Activated T-cell treated with anti-CD3 and anti-CD28 coated beads, Interleukin-2, amount 50 U/mL, for 72 hours (primary cell): Measurements from ENCODE around the gene LRCOL1. TPM values are rescaled to one million over a fixed set of nuclear protein-coding genes. Genes with fewer than 3 reads are reported as not detected.

ENCODE experiments used
- ATAC-seq, 2 donors: fragments of 150-1000 bp; cut with Tn5 transposase; replicated peaks in 1 of 2; 2 replicates each; pipeline ENCODE4 v1.10.0; 2021; ENCODE audit warnings: moderate library complexity in 2 of 2, mild to moderate bottlenecking in 1 of 2
- DNase-seq, 2 donors: peaks; one replicate each; pipeline ENCODE4 v3.0.0; 2021 to 2022; ENCODE audit warnings: mixed read lengths in 1 of 2
- H3K27ac Mint-ChIP-seq: one replicate; pipeline ENCODE4 v1.8.0; 2022; ENCODE audit warnings: mild to moderate bottlenecking, moderate library complexity, mixed read lengths
- H3K27me3 Mint-ChIP-seq: one replicate; pipeline ENCODE4 v1.8.0; 2022; ENCODE audit warnings: low read depth, mixed read lengths
- H3K36me3 Mint-ChIP-seq, 2 donors: one replicate each; pipeline ENCODE4 v1.8.0; 2022; ENCODE audit warnings: mixed read lengths in 2 of 2, mild to moderate bottlenecking in 1 of 2; ENCODE audit not compliant: insufficient read depth in 2 of 2
- H3K4me1 Mint-ChIP-seq: one replicate; pipeline ENCODE4 v1.8.0; 2022; ENCODE audit warnings: low read depth, mixed read lengths
- H3K4me3 Mint-ChIP-seq, 2 donors: one replicate each; pipeline ENCODE4 v1.8.0; 2022; ENCODE audit warnings: mild to moderate bottlenecking in 2 of 2, mixed read lengths in 2 of 2, moderate library complexity in 2 of 2
- H3K9me3 Mint-ChIP-seq, 2 donors: one replicate each; pipeline ENCODE4 v1.8.0; 2022; ENCODE audit warnings: mixed read lengths in 2 of 2
- total RNA-seq, 2 donors: library from RNA; stranded (reverse); gene quantifications; one replicate each; pipeline ENCODE4 v1.2.3, GENCODE V29; 2022

The LRCOL1 gene
- total RNA-seq, 2 donors from 2014 or later = not detected

DNA sequence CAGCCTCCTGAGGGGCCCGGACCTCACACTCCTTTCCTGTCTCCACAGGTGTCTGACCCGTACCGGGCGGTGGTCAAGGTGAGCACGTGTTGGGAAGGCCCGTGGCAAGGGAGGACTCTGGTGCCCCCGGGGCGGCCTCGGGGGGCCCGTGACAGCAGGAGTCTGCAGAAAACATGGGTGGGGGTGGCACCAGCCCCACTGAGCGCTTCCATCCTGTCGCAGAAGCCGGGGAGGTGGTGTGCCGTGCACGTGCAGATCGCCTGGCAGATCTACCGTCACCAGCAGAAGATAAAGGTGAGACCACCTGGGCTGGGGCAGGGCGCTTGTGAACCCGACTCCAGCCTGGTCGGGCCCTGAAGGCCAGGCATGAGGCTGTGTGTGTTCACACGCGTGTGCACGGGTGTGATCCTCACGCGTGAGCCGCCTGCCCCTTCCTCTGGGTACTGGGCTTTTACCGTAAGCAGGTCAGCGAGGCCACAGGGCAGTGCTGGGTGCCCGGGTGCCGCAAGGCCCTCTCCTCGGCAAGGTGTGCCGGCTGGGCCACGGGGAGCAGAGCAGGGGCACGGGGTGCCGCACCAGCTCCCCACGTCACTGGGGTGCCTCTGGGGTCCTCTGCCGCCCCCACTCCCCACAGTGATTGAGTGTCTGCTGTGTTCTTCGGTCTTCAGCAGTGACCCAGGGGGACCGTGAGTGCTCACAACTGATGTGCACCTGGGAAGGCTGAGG, 35.9 kb downstream of the LRCOL1 start:
- no peak overlapping the region for H3K4me3 Mint-ChIP-seq
- no peaks in the 10 kb centered on the region for H3K9me3 Mint-ChIP-seq
- peaks cover 0 to 3% of the 10 kb centered on the region in 2 donors for H3K36me3 Mint-ChIP-seq
- ATAC-seq (no peak), DNase-seq (no peak)
- no peaks in the 10 kb centered on the region for H3K4me1 Mint-ChIP-seq
- no peaks in the 10 kb centered on the region for H3K27me3 Mint-ChIP-seq
- H3K27ac Mint-ChIP-seq = no peak overlapping the region

DNA sequence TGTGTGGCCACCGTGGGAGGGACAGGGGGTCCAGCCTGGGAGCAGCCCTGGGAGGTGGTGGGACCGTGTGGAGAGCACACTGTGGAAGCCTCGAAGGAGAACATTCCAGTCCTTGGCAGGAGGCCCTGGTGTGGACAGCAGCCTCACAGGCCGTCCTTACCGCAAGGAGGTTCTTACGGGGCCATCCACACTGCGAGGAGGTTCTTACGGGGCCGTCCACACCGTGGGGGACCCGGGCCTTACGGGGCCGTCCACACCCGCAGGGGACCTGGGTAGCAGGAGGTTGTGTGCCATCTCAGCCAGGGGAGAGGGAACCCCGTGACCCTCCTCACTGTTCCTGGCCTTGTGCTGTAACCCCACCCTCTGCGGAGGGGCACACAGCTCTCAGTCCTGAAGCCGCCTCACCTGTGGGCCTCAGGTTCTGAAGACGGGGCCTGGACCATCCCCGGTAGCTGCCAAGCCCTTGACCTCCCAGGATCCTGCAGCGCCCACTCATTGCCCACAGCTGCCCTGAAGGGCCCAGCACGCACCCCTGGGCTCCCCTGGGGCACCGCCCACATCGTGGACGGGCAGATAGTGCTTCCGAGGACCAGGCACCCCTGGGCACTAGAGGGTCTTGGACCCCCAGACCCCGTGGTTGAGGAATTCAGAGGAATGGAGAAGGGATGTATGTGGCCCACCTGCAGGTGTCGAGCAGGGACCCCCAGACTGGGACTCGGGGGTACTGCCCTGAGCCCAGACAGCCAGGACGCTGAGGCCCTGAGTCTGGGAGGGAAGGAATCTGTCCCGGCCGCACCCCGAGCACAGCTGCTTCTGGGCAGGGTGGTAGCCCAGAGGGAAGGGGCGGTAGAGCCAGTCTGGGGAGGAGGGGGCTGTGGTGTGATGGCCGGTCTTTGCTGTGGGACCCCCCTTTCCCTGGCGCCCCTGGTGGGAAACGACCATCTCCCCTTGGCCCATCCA, 37.3 kb downstream of the LRCOL1 start:
- Mint-ChIP-seq H3K27me3 (no peaks in the 10 kb centered on the region), H3K36me3 (peaks cover 0 to 2% of the 10 kb centered on the region in 2 donors), H3K4me3 (no peak overlapping the region), H3K4me1 (no peaks in the 10 kb centered on the region), H3K9me3 (no peaks in the 10 kb centered on the region), H3K27ac (no peak overlapping the region)
- DNase-seq (no peak), ATAC-seq (no peak)

DNA sequence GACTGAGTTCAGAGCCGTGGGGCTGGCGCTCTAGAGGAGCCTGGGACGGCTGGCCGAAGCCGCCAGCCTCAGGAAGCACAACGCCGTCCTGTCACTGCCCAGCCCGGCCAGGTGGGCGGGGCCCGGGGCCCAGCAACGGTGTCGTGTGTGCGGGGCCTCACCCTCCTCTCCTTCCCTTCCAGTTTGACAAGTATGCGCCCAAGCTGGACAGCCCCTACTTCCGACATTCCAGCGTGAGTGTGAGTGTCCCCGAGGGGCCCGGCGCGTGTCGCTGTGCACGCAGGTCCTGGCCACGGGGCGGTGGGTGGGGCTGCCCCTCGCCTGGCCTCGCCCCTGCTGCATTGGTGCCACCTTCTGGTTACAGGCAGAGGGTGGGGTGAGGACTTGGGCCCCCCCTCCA, 38.3 kb downstream of the LRCOL1 start:
- Mint-ChIP-seq H3K4me1 (no peaks in the 10 kb centered on the region), H3K9me3 (no peaks in the 10 kb centered on the region), H3K36me3 (no peaks in the 10 kb centered on the region), H3K27me3 (no peaks in the 10 kb centered on the region), H3K4me3 (no peak overlapping the region), H3K27ac (no peak overlapping the region)
- ATAC-seq (no peak), DNase-seq (no peak)

DNA sequence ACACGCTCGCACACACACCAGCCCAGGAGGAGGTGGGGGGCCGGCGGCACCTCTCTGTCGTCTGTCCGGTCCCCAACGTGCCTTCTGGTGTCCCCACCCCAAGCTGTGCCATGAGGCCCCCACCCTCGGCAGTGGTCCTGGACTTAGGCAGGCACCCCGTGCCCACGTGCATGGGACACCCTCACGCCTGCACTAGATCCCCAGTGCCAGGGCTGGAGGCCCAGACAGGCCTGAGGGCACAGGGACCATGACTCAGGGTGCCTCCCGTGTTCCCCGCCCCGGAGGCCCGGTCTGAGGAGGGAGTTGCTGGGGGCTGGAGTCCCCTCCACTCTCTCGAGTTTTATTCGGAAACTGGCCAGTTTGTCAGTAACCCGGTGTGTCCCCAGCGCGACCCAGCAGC, 38.8 kb downstream of the LRCOL1 start:
- no peak for ATAC-seq
- Mint-ChIP-seq H3K27me3 (no peaks in the 10 kb centered on the region), H3K9me3 (no peaks in the 10 kb centered on the region)

DNA sequence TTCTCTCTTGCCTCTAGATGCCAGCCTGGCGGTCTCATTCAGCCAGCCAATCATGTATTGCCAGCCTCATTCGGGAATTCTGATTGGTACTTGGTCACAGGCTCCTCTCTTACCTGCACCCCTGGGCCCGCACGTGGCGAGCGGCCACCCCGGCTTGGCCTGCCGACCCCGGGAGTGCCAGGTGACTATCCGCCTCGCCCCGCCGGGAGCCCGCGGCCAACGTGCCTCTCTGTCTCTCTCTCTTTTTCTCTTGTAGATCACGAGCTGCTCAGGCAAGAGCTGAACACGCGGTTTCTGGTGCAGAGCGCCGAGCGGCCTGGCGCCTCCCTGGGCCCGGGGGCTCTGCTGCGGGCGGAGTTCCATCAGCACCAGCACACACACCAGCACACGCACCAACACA, 39.3 kb downstream of the LRCOL1 start:
- Mint-ChIP-seq H3K4me3 (no peak overlapping the region), H3K27ac (no peak overlapping the region), H3K36me3 (no peaks in the 10 kb centered on the region), H3K9me3 (no peaks in the 10 kb centered on the region), H3K27me3 (no peaks in the 10 kb centered on the region), H3K4me1 (no peaks in the 10 kb centered on the region)
- ATAC-seq (no peak), DNase-seq (no peak)

More for the DNA sequence above, 38.8 kb downstream of the LRCOL1 start:
- H3K27ac Mint-ChIP-seq = no peak overlapping the region
- H3K4me1 Mint-ChIP-seq = no peaks in the 10 kb centered on the region
- no peak overlapping the region for H3K4me3 Mint-ChIP-seq
- no peak for DNase-seq
- no peaks in the 10 kb centered on the region for H3K36me3 Mint-ChIP-seq

DNA sequence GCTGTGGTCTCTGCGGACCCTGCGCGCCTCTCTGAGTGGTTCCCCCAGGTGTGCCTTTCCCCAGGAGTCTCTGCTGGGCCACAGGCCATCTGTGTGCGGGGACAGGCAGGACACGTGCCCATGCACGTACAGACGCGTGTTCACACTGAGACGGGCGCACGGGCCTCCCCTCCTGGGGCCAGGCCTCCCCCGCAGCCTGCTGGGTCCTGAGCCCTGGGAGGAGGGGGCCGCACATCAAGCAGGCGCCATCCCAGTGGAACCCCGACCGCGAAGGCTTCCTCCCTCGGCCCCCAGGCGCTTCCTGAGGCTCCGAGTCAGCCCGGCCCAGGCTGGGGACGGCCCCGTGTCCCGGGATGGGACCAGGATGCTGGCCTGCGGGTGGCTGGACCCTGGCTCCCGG, 39.7 kb downstream of the LRCOL1 start:
- Mint-ChIP-seq H3K9me3 (no peaks in the 10 kb centered on the region), H3K4me1 (no peaks in the 10 kb centered on the region)
- no peak for ATAC-seq

DNA sequence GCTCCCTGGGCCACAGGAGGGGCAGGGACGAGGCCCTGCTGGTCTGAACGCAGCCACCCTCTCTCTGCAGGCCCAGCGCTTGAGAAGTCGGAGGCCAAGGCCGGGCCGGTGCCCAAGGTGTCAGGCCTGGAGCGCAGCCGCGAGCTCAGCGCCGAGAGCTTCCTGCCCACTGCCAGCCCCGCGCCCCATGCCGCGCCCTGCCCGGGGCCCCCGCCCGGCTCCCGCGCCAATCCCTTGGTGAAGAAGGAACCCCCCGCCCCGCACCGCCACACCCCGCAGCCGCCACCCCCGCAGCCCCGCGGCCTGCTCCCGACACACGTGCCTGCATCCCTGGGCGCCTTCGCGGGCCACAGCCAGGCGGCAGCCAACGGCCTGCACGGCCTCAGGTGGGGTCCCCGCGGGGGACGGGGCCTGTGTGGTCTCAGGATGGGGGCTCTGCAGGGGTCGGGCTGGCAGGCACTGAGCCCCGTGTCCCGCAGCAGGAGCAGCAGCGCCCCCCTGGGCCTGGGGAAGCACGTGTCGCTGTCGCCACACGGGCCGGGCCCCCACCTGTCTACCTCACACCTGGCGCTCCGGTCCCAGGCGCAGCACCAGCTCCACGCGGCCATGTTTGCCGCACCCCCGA, 40.4 kb downstream of the LRCOL1 start:
- ATAC-seq (no peak), DNase-seq (no peak)
- no peaks in the 10 kb centered on the region for H3K4me1 Mint-ChIP-seq
- H3K36me3 Mint-ChIP-seq = no peaks in the 10 kb centered on the region
- H3K27me3 Mint-ChIP-seq = no peaks in the 10 kb centered on the region
- no peak overlapping the region for H3K27ac Mint-ChIP-seq
- H3K9me3 Mint-ChIP-seq = no peaks in the 10 kb centered on the region
- no peak overlapping the region for H3K4me3 Mint-ChIP-seq

More for the DNA sequence above, 39.7 kb downstream of the LRCOL1 start:
- Mint-ChIP-seq H3K27me3 (no peaks in the 10 kb centered on the region), H3K27ac (no peak overlapping the region), H3K4me3 (no peak overlapping the region), H3K36me3 (no peaks in the 10 kb centered on the region)
- DNase-seq = no peak

DNA sequence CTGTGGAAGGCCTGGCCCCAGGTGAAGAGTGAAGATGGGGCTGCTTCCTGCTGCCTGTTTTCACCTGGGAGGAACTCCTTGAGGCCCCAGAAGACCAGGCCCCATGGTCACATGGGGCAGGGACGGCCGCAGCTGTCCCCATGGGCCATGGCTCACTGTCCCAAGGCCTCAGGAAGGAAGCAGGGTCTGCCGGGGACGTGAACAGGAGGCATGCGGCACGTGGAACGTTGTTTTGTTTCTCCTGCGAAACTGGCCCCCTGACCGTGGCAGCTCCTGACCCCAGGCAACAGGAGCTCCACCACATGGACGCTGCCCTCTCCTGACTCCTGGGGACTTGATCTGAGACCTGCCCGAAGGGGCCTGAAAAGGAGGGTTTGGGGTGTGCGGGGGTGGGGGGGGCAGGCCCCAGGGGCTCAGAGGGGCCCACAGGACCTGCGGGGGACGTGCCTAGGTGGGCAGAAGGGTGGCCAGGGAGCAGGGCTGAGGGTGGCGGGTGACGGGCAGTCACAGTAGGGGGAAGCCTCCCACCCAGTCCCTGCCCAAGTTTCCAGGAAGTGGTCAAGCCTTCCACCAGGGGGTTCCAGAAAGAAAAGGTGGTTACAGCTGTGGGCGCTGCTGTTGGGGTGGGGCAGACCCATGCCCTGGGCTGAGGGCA, 41.4 kb downstream of the LRCOL1 start:
- Mint-ChIP-seq H3K27ac (no peak overlapping the region), H3K4me3 (no peak overlapping the region), H3K27me3 (no peaks in the 10 kb centered on the region), H3K4me1 (no peaks in the 10 kb centered on the region), H3K9me3 (no peaks in the 10 kb centered on the region), H3K36me3 (no peaks in the 10 kb centered on the region)
- ATAC-seq (no peak), DNase-seq (no peak)

DNA sequence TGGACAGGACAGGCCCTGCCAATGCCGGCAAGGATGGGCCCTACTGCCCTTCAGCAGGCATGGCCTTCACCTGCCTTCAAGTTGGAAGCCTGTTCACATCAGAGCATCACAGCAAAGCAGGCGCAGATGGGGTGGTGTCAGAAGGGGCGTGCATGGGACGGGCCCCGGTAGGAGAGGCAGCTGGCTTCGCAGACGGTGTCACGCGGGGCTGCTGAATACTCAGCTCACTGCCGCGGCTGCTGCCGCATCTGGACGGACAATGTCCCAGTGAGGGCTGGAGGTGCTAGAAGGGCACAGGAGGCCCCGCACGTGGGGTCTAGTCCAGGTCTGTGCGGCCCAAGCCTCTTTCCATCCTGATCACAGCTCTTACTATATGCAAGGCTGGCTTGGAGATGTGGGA, 42.1 kb downstream of the LRCOL1 start:
- Mint-ChIP-seq H3K4me3 (no peak overlapping the region), H3K36me3 (no peaks in the 10 kb centered on the region), H3K9me3 (no peaks in the 10 kb centered on the region), H3K4me1 (no peaks in the 10 kb centered on the region), H3K27me3 (no peaks in the 10 kb centered on the region), H3K27ac (no peak overlapping the region)
- ATAC-seq (no peak), DNase-seq (no peak)

DNA sequence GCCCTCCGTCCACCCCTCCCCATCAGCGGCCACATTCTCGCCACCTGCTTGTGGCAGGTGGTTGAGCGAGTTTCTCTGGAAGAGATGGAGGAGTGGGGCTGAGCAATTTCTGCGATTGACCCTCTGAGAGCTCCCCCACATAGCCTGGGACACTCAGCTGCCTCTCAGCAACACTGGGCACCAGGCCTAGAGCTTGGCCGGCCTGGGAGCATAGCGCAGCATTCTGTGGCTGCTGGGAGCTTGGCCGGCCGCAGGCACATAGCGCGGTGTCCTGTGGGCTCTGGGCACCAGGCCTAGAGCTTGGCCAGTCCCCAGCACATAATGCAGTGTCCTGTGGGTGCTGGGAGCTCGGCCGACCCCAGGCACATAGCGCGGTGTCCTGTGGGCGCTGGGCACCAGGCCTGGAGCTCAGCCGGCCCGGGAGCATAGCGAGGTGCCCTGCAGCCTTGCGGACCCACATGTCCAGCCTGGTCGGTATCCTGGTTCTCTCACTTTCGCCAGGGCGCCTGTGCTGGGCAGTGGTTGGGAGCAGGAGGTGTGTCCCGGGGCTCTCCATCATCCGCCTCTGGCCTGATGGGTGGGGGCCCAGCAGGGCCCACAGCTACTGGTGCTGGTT, 43.8 kb downstream of the LRCOL1 start:
- no peaks in the 10 kb centered on the region for H3K9me3 Mint-ChIP-seq
- DNase-seq = no peak
- ATAC-seq = no peak
- H3K36me3 Mint-ChIP-seq = no peaks in the 10 kb centered on the region
- H3K4me1 Mint-ChIP-seq = no peaks in the 10 kb centered on the region
- H3K27ac Mint-ChIP-seq = no peak overlapping the region
- no peak overlapping the region for H3K4me3 Mint-ChIP-seq
- no peaks in the 10 kb centered on the region for H3K27me3 Mint-ChIP-seq

DNA sequence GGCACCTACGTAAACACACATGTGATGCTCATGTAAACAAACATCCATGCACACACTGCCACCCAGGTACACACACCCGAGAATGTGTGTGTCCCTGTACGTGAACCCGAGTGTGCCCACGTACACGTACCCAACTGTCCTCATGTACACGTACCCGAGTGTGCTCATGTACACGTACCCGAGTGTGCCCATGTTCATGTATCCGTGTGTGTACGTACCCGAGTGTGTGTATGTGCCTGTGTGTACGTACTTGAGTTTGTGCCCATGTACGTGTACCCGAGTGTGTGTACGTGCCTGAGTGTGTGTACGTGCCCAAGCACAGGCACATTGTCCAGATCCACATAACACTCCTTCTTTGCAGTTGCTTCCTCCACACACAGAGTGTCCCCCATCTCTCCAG, 45.0 kb downstream of the LRCOL1 start:
- H3K27me3 Mint-ChIP-seq = no peaks in the 10 kb centered on the region
- H3K4me1 Mint-ChIP-seq = peaks cover 9% of the 10 kb centered on the region
- ATAC-seq (no peak), DNase-seq (no peak)
- H3K9me3 Mint-ChIP-seq = no peaks in the 10 kb centered on the region
- H3K4me3 Mint-ChIP-seq = no peak overlapping the region
- H3K27ac Mint-ChIP-seq = no peak overlapping the region
- no peaks in the 10 kb centered on the region for H3K36me3 Mint-ChIP-seq

DNA sequence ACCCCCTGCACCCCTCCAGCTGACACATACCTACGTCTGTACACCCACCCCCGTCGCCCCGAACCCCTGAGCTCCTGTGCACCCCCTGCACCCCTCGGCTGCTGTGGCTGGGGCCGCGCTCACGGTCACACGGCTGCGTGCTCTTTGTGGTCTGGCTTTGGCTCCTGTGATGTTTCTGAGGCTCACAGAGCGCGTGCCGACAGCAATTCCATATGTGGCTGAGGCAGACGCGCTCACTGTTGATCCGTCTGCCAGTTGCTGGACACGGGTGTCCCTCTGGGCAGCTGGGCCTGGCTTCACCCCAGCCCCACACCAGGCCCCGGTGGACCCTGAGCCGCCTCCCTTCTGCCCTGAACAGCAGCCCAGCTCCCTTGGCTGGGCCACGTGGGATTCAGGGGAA, 46.5 kb downstream of the LRCOL1 start:
- no peak overlapping the region for H3K4me3 Mint-ChIP-seq
- H3K9me3 Mint-ChIP-seq = no peaks in the 10 kb centered on the region
- ATAC-seq = no peak
- no peak for DNase-seq
- H3K27ac Mint-ChIP-seq = no peak overlapping the region
- H3K36me3 Mint-ChIP-seq = no peaks in the 10 kb centered on the region
- peaks cover 12% of the 10 kb centered on the region for H3K4me1 Mint-ChIP-seq
- no peaks in the 10 kb centered on the region for H3K27me3 Mint-ChIP-seq
